ENCODE results near the gene NTM.

The NTM gene

GRCh38 chr11:132187386-132187785, 817.0 kb downstream of the NTM start:
- no peak for TF ChIP-seq CTCF (conservative IDR thresholded peaks at IDR 0.05)
- H3K27ac ChIP-seq, result no peak overlapping the region

- H3K27ac ChIP-seq, result no peak overlapping the region
- TF ChIP-seq CTCF (conservative IDR thresholded peaks at IDR 0.05), result no peak
These were observed 817.4 kb downstream of the NTM start for GRCh38 chr11:132187814-132188213.

- no peak overlapping the region for H3K27ac ChIP-seq
- TF ChIP-seq CTCF (conservative IDR thresholded peaks at IDR 0.05), result no peak
These were observed 826.5 kb downstream of the NTM start for GRCh38 chr11:132196928-132197327.

GRCh38 chr11:132200353-132200936, 830.0 kb downstream of the NTM start:
- no peak for TF ChIP-seq CTCF (conservative IDR thresholded peaks at IDR 0.05)
- no peak overlapping the region for H3K27ac ChIP-seq

- H3K27ac ChIP-seq, result no peak overlapping the region
- no peak for TF ChIP-seq CTCF (conservative IDR thresholded peaks at IDR 0.05)
These were observed 832.2 kb downstream of the NTM start for GRCh38 chr11:132202621-132203020.

GRCh38 chr11:132205006-132205405, 834.6 kb downstream of the NTM start:
- no peak for TF ChIP-seq CTCF (conservative IDR thresholded peaks at IDR 0.05)
- no peak overlapping the region for H3K27ac ChIP-seq

GRCh38 chr11:132205496-132205895, 835.1 kb downstream of the NTM start:
- no peak overlapping the region for H3K27ac ChIP-seq
- no peak for TF ChIP-seq CTCF (conservative IDR thresholded peaks at IDR 0.05)

All from VCaP (cell line).